ENCODE measurements around the gene TAC1. TPM values are rescaled to one million over a fixed set of nuclear protein-coding genes. Genes with fewer than 3 reads are reported as not detected.
"Not testable (repeated sequence)": the region's sequence is repeated elsewhere in the genome, so short reads cannot be mapped to it uniquely, and the experiment has no call there.

The TAC1 gene
- total RNA-seq, 2 experiments from 2014 or later: not detected

- POLR2A ChIA-PET: no interaction called here
- ATAC-seq: no peak
- CTCF ChIA-PET: no interaction called here
Measured at GRCh38 chr7:97752215-97752614, 20.3 kb downstream of the TAC1 start.

GRCh38 chr7:97757824-97758223 is 25.9 kb downstream of the TAC1 start:
- no peaks in the 10 kb centered on the region for H3K27me3 Mint-ChIP-seq (ENCODE audit: low read depth)
- no peaks in the 10 kb centered on the region for H3K36me3 Mint-ChIP-seq (ENCODE audit: low read depth)
- CTCF ChIA-PET: no interaction called here
- ATAC-seq (no peak), DNase-seq (no peak)
- no peak overlapping the region for H3K27ac Mint-ChIP-seq
- H3K9me3 Mint-ChIP-seq (ENCODE audit: insufficient read depth): no peaks in the 10 kb centered on the region
- POLR2A ChIA-PET: no interaction called here
- H3K4me1 Mint-ChIP-seq (ENCODE audit: low read depth): no peaks in the 10 kb centered on the region
- no peak overlapping the region for H3K4me3 Mint-ChIP-seq

More at GRCh38 chr7:97752215-97752614, 20.3 kb downstream of the TAC1 start:
- Mint-ChIP-seq H3K9me3 (ENCODE audit: insufficient read depth) (no peaks in the 10 kb centered on the region), H3K27ac (no peak overlapping the region), H3K4me1 (ENCODE audit: low read depth) (no peaks in the 10 kb centered on the region), H3K4me3 (no peak overlapping the region), H3K27me3 (ENCODE audit: low read depth) (no peaks in the 10 kb centered on the region), H3K36me3 (ENCODE audit: low read depth) (no peaks in the 10 kb centered on the region)
- DNase-seq: no peak

GRCh38 chr7:97770850-97771249 is 39.0 kb downstream of the TAC1 start:
- Mint-ChIP-seq H3K4me1 (ENCODE audit: low read depth) (no peaks in the 10 kb centered on the region), H3K36me3 (ENCODE audit: low read depth) (no peaks in the 10 kb centered on the region), H3K27me3 (ENCODE audit: low read depth) (peaks cover 2% of the 10 kb centered on the region), H3K27ac (no peak overlapping the region), H3K4me3 (no peak overlapping the region), H3K9me3 (ENCODE audit: insufficient read depth) (no peaks in the 10 kb centered on the region)
- no peak for DNase-seq
- POLR2A ChIA-PET: no interaction called here
- no peak for ATAC-seq
- CTCF ChIA-PET: interaction anchor here (1.4 kb wide), 1 partner anchor 65 kb away, joined by 3 read pairs; no protein-coding TSS in a partner anchor

- H3K9me3 Mint-ChIP-seq (ENCODE audit: insufficient read depth): no peaks in the 10 kb centered on the region
- ChIA-PET CTCF (no interaction called here), POLR2A (no interaction called here)
- DNase-seq: no peak
- H3K36me3 Mint-ChIP-seq (ENCODE audit: low read depth): no peaks in the 10 kb centered on the region
- no peak for ATAC-seq
- no peaks in the 10 kb centered on the region for H3K4me1 Mint-ChIP-seq (ENCODE audit: low read depth)
- H3K27me3 Mint-ChIP-seq (ENCODE audit: low read depth): peaks cover 2% of the 10 kb centered on the region
- no peak overlapping the region for H3K27ac Mint-ChIP-seq
- H3K4me3 Mint-ChIP-seq: no peak overlapping the region
Measured at GRCh38 chr7:97771576-97771975, 39.7 kb downstream of the TAC1 start.

- no peaks in the 10 kb centered on the region for H3K9me3 Mint-ChIP-seq (ENCODE audit: insufficient read depth)
- POLR2A ChIA-PET: no interaction called here
Measured at GRCh38 chr7:97772045-97772901, 40.4 kb downstream of the TAC1 start.

GRCh38 chr7:97786398-97786797 is 54.5 kb downstream of the TAC1 start:
- DNase-seq; ATAC-seq; CTCF ChIA-PET; H3K9me3 Mint-ChIP-seq (ENCODE audit: insufficient read depth); H3K27me3 Mint-ChIP-seq (ENCODE audit: low read depth); H3K27ac Mint-ChIP-seq; POLR2A ChIA-PET; H3K4me3 Mint-ChIP-seq; H3K4me1 Mint-ChIP-seq (ENCODE audit: low read depth); H3K36me3 Mint-ChIP-seq (ENCODE audit: low read depth): not testable (repeated sequence)

More at GRCh38 chr7:97772045-97772901, 40.4 kb downstream of the TAC1 start:
- no peaks in the 10 kb centered on the region for H3K36me3 Mint-ChIP-seq (ENCODE audit: low read depth)
- CTCF ChIA-PET: no interaction called here
- peaks cover 2% of the 10 kb centered on the region for H3K27me3 Mint-ChIP-seq (ENCODE audit: low read depth)
- DNase-seq (no peak), ATAC-seq (no peak)
- no peak overlapping the region for H3K27ac Mint-ChIP-seq
- H3K4me1 Mint-ChIP-seq (ENCODE audit: low read depth): no peaks in the 10 kb centered on the region
- no peak overlapping the region for H3K4me3 Mint-ChIP-seq

Other genes with a start within 250 kb of the TAC1 start
- 10 to 100 TPM; 32.8 to 37.5 TPM for gene ASNS, start 140.3 kb downstream of the TAC1 start, total RNA-seq

Measured in activated CD8-positive, alpha-beta T cell treated with anti-CD3 and anti-CD28 coated beads, Interleukin-2, amount 10 ng/mL, durations not matched to agents 7 days and 5 days (primary cell).